ENCODE data around the gene COL2A1. TPM values are rescaled to one million over a fixed set of nuclear protein-coding genes. Genes with fewer than 3 reads are reported as not detected.

The COL2A1 gene
- total and polyA plus RNA-seq, 9 of the 15 experiments (the other 6 are each of a cell fraction or from before 2014, with no cell fraction given), result 0.46 TPM; not detected in 8

- TF ChIP-seq ZNF280B (CRISPR knock-in tag; IDR thresholded peaks at IDR 0.05), result no peak
These were observed 48.8 kb upstream of the COL2A1 start (continued) for GRCh38 chr12:48053122-48053521.

- intact Hi-C loops (cut with micrococcal nuclease) (no loop called here), in situ Hi-C loops (cut with MboI) (no loop called here)
- H2AFZ ChIP-seq (ENCODE audit: low read depth, low read length), result no peak overlapping the region
- H4K20me1 ChIP-seq (replicated peaks; ENCODE audit: control insufficient read depth, insufficient read depth, low read length), result no peaks in the 10 kb centered on the region
- H3K27me3 ChIP-seq (ENCODE audit: control insufficient read depth in 2 of 2, insufficient read depth in 2 of 2, low read length in 2 of 2), result no peaks in the 10 kb centered on the region
- no peak overlapping the region for H3K9ac ChIP-seq (ENCODE audit: insufficient read depth in 1 of 2, low read depth in 2 of 2, low read length in 2 of 2)
- H3K79me2 ChIP-seq (ENCODE audit: control insufficient read depth, insufficient read depth, low read length), result no peaks in the 10 kb centered on the region
- no TSS peak for BruUV-seq (replicated peaks)
- 93% methylated on average over 2 of the region's 2 CpGs for WGBS (ENCODE audit: insufficient coverage, low coverage, missing lambda C conversion rate)
- FAIRE-seq (no peak), DNase-seq (ENCODE audit: extremely low read depth in 1 of 4, low spot score in 3 of 4) (no peak), ATAC-seq (no peak)
- H3K9me3 ChIP-seq (replicated peaks; ENCODE audit: control insufficient read depth, insufficient read depth, low read depth, low read length), result no peaks in the 10 kb centered on the region
- peaks cover 55% of the 10 kb centered on the region for H3K36me3 ChIP-seq (ENCODE audit: control insufficient read depth, insufficient read depth, low read length)
- H3K27ac ChIP-seq (ENCODE audit: extremely low read depth, low read depth, low read length), result no peak overlapping the region
- H3K4me1 ChIP-seq (replicated peaks in 1 of 2; ENCODE audit: control insufficient read depth in 2 of 2, insufficient read depth in 2 of 2, low read length in 2 of 2), result no peaks in the 10 kb centered on the region
- POLR2A ChIA-PET, result interaction anchor here (1.8 kb wide), 1 partner anchor 11 kb away, joined by 5 read pairs; no protein-coding TSS in a partner anchor
- no peak overlapping the region for H3K4me2 ChIP-seq (ENCODE audit: insufficient read depth, low read length)
- H3K9me1 ChIP-seq (ENCODE audit: control insufficient read depth, insufficient read depth, low read length), result no peaks in the 10 kb centered on the region
- no peak overlapping the region for H3K4me3 ChIP-seq
- CTCF ChIA-PET (ENCODE audit: low intra/inter-chr PET ratio), result no interaction called here
- no peak for TF ChIP-seq SMARCA4 (IDR thresholded peaks at IDR 0.05)
- no peak for TF ChIP-seq ZNF584 (CRISPR knock-in tag; IDR thresholded peaks at IDR 0.05; ENCODE audit: low read depth)
- no peak for TF ChIP-seq STAT5A (IDR thresholded peaks at IDR 0.05; ENCODE audit: borderline replicate concordance, low read length)
- TF ChIP-seq TBL1XR1 (IDR thresholded peaks at IDR 0.05; ENCODE audit: low read length in 2 of 2), result no peak
- no peak for TF ChIP-seq NR2C1 (IDR thresholded peaks at IDR 0.05)
- TF ChIP-seq NR2C1 (tag; IDR thresholded peaks at IDR 0.05), result no peak
- no peak for TF ChIP-seq ZNF232 (CRISPR knock-in tag; IDR thresholded peaks at IDR 0.05)
- no peak for TF ChIP-seq ZBTB8A (IDR thresholded peaks at IDR 0.05; ENCODE audit: partially characterized antibody)
- no peak for TF ChIP-seq TCF15 (CRISPR knock-in tag; IDR thresholded peaks at IDR 0.05)
- no peak for TF ChIP-seq ZNF512 (tag; IDR thresholded peaks at IDR 0.05)
These were observed 47.4 kb upstream of the COL2A1 start for GRCh38 chr12:48051681-48052080.
